ENCODE data around the gene TUBB. TPM values are rescaled to one million over a fixed set of nuclear protein-coding genes. Genes with fewer than 3 reads are reported as not detected.
A peak's percentile ranks its signal among the peaks of the same experiment; 100 is the strongest.

TUBB gene
- total and polyA plus RNA-seq, 3 experiments from 2014 or later = 136 to 1,639 (median 1,610) TPM

- H3K27ac Mint-ChIP-seq = peak overlapping the region in 7 of 8 donors; percentile 13 to 92 (median 84)
- DNase-seq = no peak
- Histone ChIP-seq H3K27ac (ENCODE audit: low read depth, low read length) (peak overlapping the region; percentile 8), H3K9me3 (ENCODE audit: low read length) (no peaks in the 10 kb centered on the region), H3K4me3 (ENCODE audit: low read length) (peak overlapping the region; percentile 24), H3K27me3 (ENCODE audit: insufficient read depth, low read length, poor library complexity, severe bottlenecking) (no peaks in the 10 kb centered on the region), H3K36me3 (ENCODE audit: insufficient read depth, low read length) (no peaks in the 10 kb centered on the region), H3K4me1 (ENCODE audit: insufficient read depth, low read length) (peaks cover 36% of the 10 kb centered on the region)
- CTCF ChIA-PET = interaction anchor here (0.9 to 2.3 kb wide), 5 partner anchors 18 to 59 kb away, joined by 3 to 8 read pairs (median 7); no protein-coding TSS in a partner anchor
- H3K9me3 Mint-ChIP-seq = no peaks in the 10 kb centered on the region
- POLR2A ChIA-PET = interaction anchor here (1.3 to 1.8 kb wide), 2 partner anchors 24 to 48 kb away, joined by 3 to 4 read pairs; no protein-coding TSS in a partner anchor
- H3K4me3 Mint-ChIP-seq = peak overlapping the region; percentile 16 to 77 (median 70)
- peaks cover 0 to 3% (median 0%) of the 10 kb centered on the region in 3 donors for H3K36me3 Mint-ChIP-seq
- H3K4me1 Mint-ChIP-seq = peaks cover 39 to 62% (median 58%) of the 10 kb centered on the region in 3 donors
- no peaks in the 10 kb centered on the region for H3K27me3 Mint-ChIP-seq
These were observed 49.8 kb downstream of the TUBB start for GRCh38 chr6:30769853-30770524.

- Mint-ChIP-seq H3K4me3 (no peak overlapping the region), H3K27me3 (no peaks in the 10 kb centered on the region), H3K9me3 (no peaks in the 10 kb centered on the region), H3K36me3 (peaks cover 0 to 3% (median 0%) of the 10 kb centered on the region in 3 donors), H3K27ac (peak overlapping the region in 1 of 8 donors; percentile 72), H3K4me1 (peaks cover 39 to 62% (median 58%) of the 10 kb centered on the region in 3 donors)
- Histone ChIP-seq H3K4me1 (ENCODE audit: insufficient read depth, low read length) (peaks cover 36% of the 10 kb centered on the region), H3K27ac (ENCODE audit: low read depth, low read length) (no peak overlapping the region), H3K36me3 (ENCODE audit: insufficient read depth, low read length) (no peaks in the 10 kb centered on the region), H3K27me3 (ENCODE audit: insufficient read depth, low read length, poor library complexity, severe bottlenecking) (no peaks in the 10 kb centered on the region), H3K9me3 (ENCODE audit: low read length) (no peaks in the 10 kb centered on the region), H3K4me3 (ENCODE audit: low read length) (no peak overlapping the region)
- CTCF ChIA-PET = interaction anchor here (0.8 to 2.3 kb wide), 3 partner anchors 53 to 107 kb away, joined by 3 to 7 read pairs (median 3); no protein-coding TSS in a partner anchor
- DNase-seq = no peak
- POLR2A ChIA-PET = no interaction called here
These were observed 50.4 kb downstream of the TUBB start for GRCh38 chr6:30770592-30770991.

GRCh38 chr6:30774701-30775100 lies 54.5 kb downstream of the TUBB start:
- Mint-ChIP-seq H3K9me3 (no peaks in the 10 kb centered on the region), H3K27me3 (no peaks in the 10 kb centered on the region), H3K27ac (no peak overlapping the region), H3K4me3 (no peak overlapping the region), H3K36me3 (peaks cover 0 to 3% (median 0%) of the 10 kb centered on the region in 3 donors), H3K4me1 (peaks cover 9 to 27% (median 25%) of the 10 kb centered on the region in 3 donors)
- DNase-seq = no peak
- Histone ChIP-seq H3K4me1 (ENCODE audit: insufficient read depth, low read length) (peaks cover 17% of the 10 kb centered on the region), H3K36me3 (ENCODE audit: insufficient read depth, low read length) (no peaks in the 10 kb centered on the region), H3K27me3 (ENCODE audit: insufficient read depth, low read length, poor library complexity, severe bottlenecking) (no peaks in the 10 kb centered on the region), H3K4me3 (ENCODE audit: low read length) (no peak overlapping the region), H3K9me3 (ENCODE audit: low read length) (no peaks in the 10 kb centered on the region), H3K27ac (ENCODE audit: low read depth, low read length) (no peak overlapping the region)
- CTCF ChIA-PET = no interaction called here
- POLR2A ChIA-PET = interaction anchor here (0.6 kb wide), 1 partner anchor 160 kb away, joined by 5 read pairs; no protein-coding TSS in a partner anchor

Other genes with a start within 250 kb of the TUBB start
- gene HLA-E, start 230.8 kb upstream of the TUBB start, total RNA-seq = 100 to 1,000 TPM; 502 to 511 TPM
- 2,881 TPM for gene HLA-E, start 230.8 kb upstream of the TUBB start, polyA plus RNA-seq
- gene GNL1, start 163.9 kb upstream of the TUBB start, total RNA-seq = 100 to 1,000 TPM; 100 to 102 TPM
- 49.8 TPM for gene GNL1, start 163.9 kb upstream of the TUBB start, polyA plus RNA-seq
- 10 to 100 TPM; 28.2 to 28.9 TPM for gene PRR3, start 163.1 kb upstream of the TUBB start, total RNA-seq
- gene PRR3, start 163.1 kb upstream of the TUBB start, polyA plus RNA-seq = 8.9 TPM
- gene ABCF1, start 148.9 kb upstream of the TUBB start, total RNA-seq = 100 to 1,000 TPM; 127 to 133 TPM
- gene ABCF1, start 148.9 kb upstream of the TUBB start, polyA plus RNA-seq = 54.0 TPM
- 100 to 1,000 TPM; 115 to 117 TPM for gene PPP1R10, start 103.1 kb upstream of the TUBB start, total RNA-seq
- 27.3 TPM for gene PPP1R10, start 103.1 kb upstream of the TUBB start, polyA plus RNA-seq
- 100 to 1,000 TPM; 102 to 103 TPM for gene MRPS18B, start 102.5 kb upstream of the TUBB start, total RNA-seq
- gene MRPS18B, start 102.5 kb upstream of the TUBB start, polyA plus RNA-seq = 113 TPM
- 10 to 100 TPM; 10.5 to 10.7 TPM for gene ATAT1, start 93.5 kb upstream of the TUBB start, total RNA-seq
- 1.5 TPM for gene ATAT1, start 93.5 kb upstream of the TUBB start, polyA plus RNA-seq
- gene C6orf136, start 73.2 kb upstream of the TUBB start, total RNA-seq = 10 to 100 TPM; 35.9 to 42.2 TPM
- gene C6orf136, start 73.2 kb upstream of the TUBB start, polyA plus RNA-seq = 11.8 TPM
- 10 to 100 TPM; 47.5 to 49.1 TPM for gene DHX16, start 47.3 kb upstream of the TUBB start, total RNA-seq
- gene DHX16, start 47.3 kb upstream of the TUBB start, polyA plus RNA-seq = 31.0 TPM
- gene PPP1R18, start 33.7 kb upstream of the TUBB start, total RNA-seq = 100 to 1,000 TPM; 149 to 153 TPM
- 166 TPM for gene PPP1R18, start 33.7 kb upstream of the TUBB start, polyA plus RNA-seq
- gene NRM, start 29.4 kb upstream of the TUBB start, total RNA-seq = 10 to 100 TPM; 28.1 to 29.2 TPM
- gene NRM, start 29.4 kb upstream of the TUBB start, polyA plus RNA-seq = 11.7 TPM
- gene MDC1, start 3.1 kb upstream of the TUBB start, total RNA-seq = 10 to 100 TPM; 59.4 to 71.1 TPM
- 6.4 TPM for gene MDC1, start 3.1 kb upstream of the TUBB start, polyA plus RNA-seq
- 100 to 1,000 TPM; 154 to 155 TPM for gene FLOT1, start 22.3 kb downstream of the TUBB start, total RNA-seq
- gene FLOT1, start 22.3 kb downstream of the TUBB start, polyA plus RNA-seq = 104 TPM
- 100 to 1,000 TPM; 267 to 294 TPM for gene IER3, start 24.2 kb downstream of the TUBB start, total RNA-seq
- 0.58 TPM for gene IER3, start 24.2 kb downstream of the TUBB start, polyA plus RNA-seq
- gene DDR1, start 164.2 kb downstream of the TUBB start, total RNA-seq = 10 to 100 TPM; 10.1 to 10.5 TPM
- 1.2 TPM for gene DDR1, start 164.2 kb downstream of the TUBB start, polyA plus RNA-seq
- 10 to 100 TPM; 48.2 to 55.3 TPM for gene GTF2H4, start 187.9 kb downstream of the TUBB start, total RNA-seq
- gene GTF2H4, start 187.9 kb downstream of the TUBB start, polyA plus RNA-seq = 7.5 TPM
- 10 to 100 TPM; 82.4 to 86.0 TPM for gene VARS2, start 193.9 kb downstream of the TUBB start, total RNA-seq
- gene VARS2, start 193.9 kb downstream of the TUBB start, polyA plus RNA-seq = 16.2 TPM
- not detected for gene SFTA2, start 211.8 kb downstream of the TUBB start, total RNA-seq
- gene SFTA2, start 211.8 kb downstream of the TUBB start, polyA plus RNA-seq = not detected
- gene MUCL3, start 220.6 kb downstream of the TUBB start, total RNA-seq = not detected
- not detected for gene MUCL3, start 220.6 kb downstream of the TUBB start, polyA plus RNA-seq

All from CD8-positive, alpha-beta memory T cell (primary cell).